Gastrocnemius medialis (tissue), 4 donors: ENCODE results near the gene MAST4.

Experiments used
- POLR2A ChIP-seq, 2 donors: fragments of 450-650 bp; IDR thresholded peaks; one replicate each; pipeline ENCODE4 v1.6.1; 2017; ENCODE audit warnings: antibody characterized with exemption in 2 of 2, mild to moderate bottlenecking in 2 of 2, moderate library complexity in 2 of 2
- TF ChIP-seq, protein P1 (sequence below), 5 experiments: fragments of 450-650 bp in 3 of 5; fragments of 200-600 bp in 2 of 5; sonication (generic) in 2 of 5; IDR thresholded peaks in 4 of 5; conservative IDR thresholded peaks in 1 of 5; 1 replicate in 4 of 5; 2 replicates in 1 of 5; pipeline ENCODE4 v1.5.1; 2016 to 2019; ENCODE audit warnings: antibody characterized with exemption in 5 of 5, mild to moderate bottlenecking in 3 of 5, moderate library complexity in 3 of 5

DNA sequence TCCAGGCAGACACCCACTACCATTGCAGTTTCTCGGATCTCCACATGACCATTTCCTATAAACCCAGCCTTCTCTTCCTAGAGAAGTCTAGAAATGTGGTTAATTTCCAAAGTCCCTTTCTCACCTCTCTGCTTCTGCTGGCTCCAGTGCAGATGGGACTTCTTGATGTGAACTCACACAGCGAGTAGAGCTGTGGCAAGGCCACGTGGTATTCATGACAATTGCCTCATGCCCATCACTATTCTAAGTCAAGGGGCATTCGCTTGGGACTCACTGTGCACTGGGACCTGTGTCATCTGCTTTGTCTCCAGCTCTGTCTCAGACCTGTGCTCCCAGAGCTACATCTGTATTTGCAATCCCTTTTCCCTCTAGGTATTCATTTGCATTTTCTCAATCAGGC lies 594.2 kb downstream of the MAST4 start:
- TF ChIP-seq, protein P1, sequence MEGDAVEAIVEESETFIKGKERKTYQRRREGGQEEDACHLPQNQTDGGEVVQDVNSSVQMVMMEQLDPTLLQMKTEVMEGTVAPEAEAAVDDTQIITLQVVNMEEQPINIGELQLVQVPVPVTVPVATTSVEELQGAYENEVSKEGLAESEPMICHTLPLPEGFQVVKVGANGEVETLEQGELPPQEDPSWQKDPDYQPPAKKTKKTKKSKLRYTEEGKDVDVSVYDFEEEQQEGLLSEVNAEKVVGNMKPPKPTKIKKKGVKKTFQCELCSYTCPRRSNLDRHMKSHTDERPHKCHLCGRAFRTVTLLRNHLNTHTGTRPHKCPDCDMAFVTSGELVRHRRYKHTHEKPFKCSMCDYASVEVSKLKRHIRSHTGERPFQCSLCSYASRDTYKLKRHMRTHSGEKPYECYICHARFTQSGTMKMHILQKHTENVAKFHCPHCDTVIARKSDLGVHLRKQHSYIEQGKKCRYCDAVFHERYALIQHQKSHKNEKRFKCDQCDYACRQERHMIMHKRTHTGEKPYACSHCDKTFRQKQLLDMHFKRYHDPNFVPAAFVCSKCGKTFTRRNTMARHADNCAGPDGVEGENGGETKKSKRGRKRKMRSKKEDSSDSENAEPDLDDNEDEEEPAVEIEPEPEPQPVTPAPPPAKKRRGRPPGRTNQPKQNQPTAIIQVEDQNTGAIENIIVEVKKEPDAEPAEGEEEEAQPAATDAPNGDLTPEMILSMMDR (IDR thresholded peaks at IDR 0.05 in 4 of 5, conservative IDR thresholded peaks at IDR 0.05 in 1 of 5), result no peak
- TF ChIP-seq POLR2A (IDR thresholded peaks at IDR 0.05), result no peak
